Neural cell (in vitro differentiated cells): ENCODE measurements around the gene OXLD1.

Experiments
- EP300 ChIP-seq: fragments of 450-650 bp; conservative IDR thresholded peaks from 2 replicates; pipeline ENCODE4 v1.6.1; 2014; ENCODE audit warnings: antibody characterized with exemption, mild to moderate bottlenecking, moderate library complexity; ENCODE audit not compliant: poor library complexity, severe bottlenecking
- EZH2 ChIP-seq: fragments of 200-600, 300-800 bp; shearing (Covaris generic), sonication (generic); IDR thresholded peaks from 2 replicates; pipeline ENCODE4 v1.6.1; 2014; ENCODE audit warnings: antibody characterized with exemption, low read length, borderline replicate concordance, mild to moderate bottlenecking; ENCODE audit not compliant: insufficient read depth, poor library complexity, severe bottlenecking
- MXI1 ChIP-seq: fragments of 450-650 bp; conservative IDR thresholded peaks from 2 replicates; pipeline ENCODE4 v1.6.1; 2014; ENCODE audit warnings: antibody characterized with exemption, mild to moderate bottlenecking; ENCODE audit not compliant: poor library complexity, severe bottlenecking
- POLR2AphosphoS5 ChIP-seq: IDR thresholded peaks from 2 replicates; pipeline ENCODE4 v1.6.1; 2012
- RAD21 ChIP-seq: fragments of 450-650 bp; conservative IDR thresholded peaks from 2 replicates; pipeline ENCODE4 v1.6.1; 2014; ENCODE audit warnings: antibody characterized with exemption, mild to moderate bottlenecking, moderate library complexity
- SMC3 ChIP-seq: fragments of 450-650 bp; conservative IDR thresholded peaks from 2 replicates; pipeline ENCODE4 v1.6.1; 2014; ENCODE audit warnings: antibody characterized with exemption, mild to moderate bottlenecking, moderate library complexity; ENCODE audit not compliant: poor library complexity
- TAF1 ChIP-seq: IDR thresholded peaks from 2 replicates; pipeline ENCODE4 v1.6.1; 2012; ENCODE audit warnings: low read depth
- TF ChIP-seq, protein P1 (sequence below): fragments of 450-650 bp; IDR thresholded peaks from 2 replicates; pipeline ENCODE4 v1.5.1; 2014; ENCODE audit warnings: antibody characterized with exemption, mild to moderate bottlenecking, moderate library complexity; ENCODE audit not compliant: poor library complexity, severe bottlenecking
- TF ChIP-seq, protein P2 (sequence below): IDR thresholded peaks from 2 replicates; pipeline ENCODE4 v1.6.1; 2012; ENCODE audit warnings: borderline replicate concordance

DNA sequence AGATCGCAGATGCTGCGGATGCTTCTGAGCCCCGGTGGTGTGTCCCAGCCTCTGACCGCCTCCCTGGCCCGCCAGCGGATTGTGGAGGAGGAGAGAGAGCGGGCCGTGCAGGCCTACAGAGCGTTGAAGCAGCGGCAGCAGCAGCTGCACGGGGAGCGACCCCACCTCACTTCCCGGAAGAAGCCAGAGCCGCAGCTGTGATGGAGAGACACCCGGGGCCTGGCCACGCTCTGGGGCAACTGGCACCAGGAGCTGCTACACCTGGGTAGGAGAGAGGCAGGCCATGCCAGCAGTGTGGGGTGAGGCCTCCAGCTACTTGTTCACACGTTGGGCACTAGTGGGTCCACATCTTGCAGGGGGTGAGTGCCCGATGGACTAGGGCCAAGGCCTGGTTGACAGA is 6.1 kb upstream of the OXLD1 start:
- TF ChIP-seq, protein P1, sequence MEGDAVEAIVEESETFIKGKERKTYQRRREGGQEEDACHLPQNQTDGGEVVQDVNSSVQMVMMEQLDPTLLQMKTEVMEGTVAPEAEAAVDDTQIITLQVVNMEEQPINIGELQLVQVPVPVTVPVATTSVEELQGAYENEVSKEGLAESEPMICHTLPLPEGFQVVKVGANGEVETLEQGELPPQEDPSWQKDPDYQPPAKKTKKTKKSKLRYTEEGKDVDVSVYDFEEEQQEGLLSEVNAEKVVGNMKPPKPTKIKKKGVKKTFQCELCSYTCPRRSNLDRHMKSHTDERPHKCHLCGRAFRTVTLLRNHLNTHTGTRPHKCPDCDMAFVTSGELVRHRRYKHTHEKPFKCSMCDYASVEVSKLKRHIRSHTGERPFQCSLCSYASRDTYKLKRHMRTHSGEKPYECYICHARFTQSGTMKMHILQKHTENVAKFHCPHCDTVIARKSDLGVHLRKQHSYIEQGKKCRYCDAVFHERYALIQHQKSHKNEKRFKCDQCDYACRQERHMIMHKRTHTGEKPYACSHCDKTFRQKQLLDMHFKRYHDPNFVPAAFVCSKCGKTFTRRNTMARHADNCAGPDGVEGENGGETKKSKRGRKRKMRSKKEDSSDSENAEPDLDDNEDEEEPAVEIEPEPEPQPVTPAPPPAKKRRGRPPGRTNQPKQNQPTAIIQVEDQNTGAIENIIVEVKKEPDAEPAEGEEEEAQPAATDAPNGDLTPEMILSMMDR: no peak
- TF ChIP-seq EZH2: no peak
- TF ChIP-seq EP300: no peak
- TF ChIP-seq TAF1: no peak
- no peak for TF ChIP-seq SMC3
- no peak for TF ChIP-seq POLR2AphosphoS5
- no peak for TF ChIP-seq RAD21
- no peak for TF ChIP-seq MXI1
- TF ChIP-seq, protein P2, sequence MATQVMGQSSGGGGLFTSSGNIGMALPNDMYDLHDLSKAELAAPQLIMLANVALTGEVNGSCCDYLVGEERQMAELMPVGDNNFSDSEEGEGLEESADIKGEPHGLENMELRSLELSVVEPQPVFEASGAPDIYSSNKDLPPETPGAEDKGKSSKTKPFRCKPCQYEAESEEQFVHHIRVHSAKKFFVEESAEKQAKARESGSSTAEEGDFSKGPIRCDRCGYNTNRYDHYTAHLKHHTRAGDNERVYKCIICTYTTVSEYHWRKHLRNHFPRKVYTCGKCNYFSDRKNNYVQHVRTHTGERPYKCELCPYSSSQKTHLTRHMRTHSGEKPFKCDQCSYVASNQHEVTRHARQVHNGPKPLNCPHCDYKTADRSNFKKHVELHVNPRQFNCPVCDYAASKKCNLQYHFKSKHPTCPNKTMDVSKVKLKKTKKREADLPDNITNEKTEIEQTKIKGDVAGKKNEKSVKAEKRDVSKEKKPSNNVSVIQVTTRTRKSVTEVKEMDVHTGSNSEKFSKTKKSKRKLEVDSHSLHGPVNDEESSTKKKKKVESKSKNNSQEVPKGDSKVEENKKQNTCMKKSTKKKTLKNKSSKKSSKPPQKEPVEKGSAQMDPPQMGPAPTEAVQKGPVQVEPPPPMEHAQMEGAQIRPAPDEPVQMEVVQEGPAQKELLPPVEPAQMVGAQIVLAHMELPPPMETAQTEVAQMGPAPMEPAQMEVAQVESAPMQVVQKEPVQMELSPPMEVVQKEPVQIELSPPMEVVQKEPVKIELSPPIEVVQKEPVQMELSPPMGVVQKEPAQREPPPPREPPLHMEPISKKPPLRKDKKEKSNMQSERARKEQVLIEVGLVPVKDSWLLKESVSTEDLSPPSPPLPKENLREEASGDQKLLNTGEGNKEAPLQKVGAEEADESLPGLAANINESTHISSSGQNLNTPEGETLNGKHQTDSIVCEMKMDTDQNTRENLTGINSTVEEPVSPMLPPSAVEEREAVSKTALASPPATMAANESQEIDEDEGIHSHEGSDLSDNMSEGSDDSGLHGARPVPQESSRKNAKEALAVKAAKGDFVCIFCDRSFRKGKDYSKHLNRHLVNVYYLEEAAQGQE: no peak
